Natural killer cell (primary cell): ENCODE results near the gene DUSP3. TPM values are rescaled to one million over a fixed set of nuclear protein-coding genes. Genes with fewer than 3 reads are reported as not detected.

Experiments used
- ATAC-seq, 3 donors: fragments of 150-1000 bp in 2 of 3; fragments of 200-7000 bp in 1 of 3; cut with Tn5 transposase; 1 replicate in 1 of 3; 2 replicates in 2 of 3; pipeline ENCODE4 v1.10.0; 2021; ENCODE audit warnings: mild to moderate bottlenecking in 2 of 3, moderate library complexity in 2 of 3
- DNase-seq, 2 donors: peaks; one replicate each; pipeline versions ENCODE4 v3.0.0 to v3.0.0-alpha.2; 2013 to 2021; ENCODE audit warnings: mixed read lengths in 1 of 2
- H3K27ac ChIP-seq: one replicate; pipeline ENCODE4 v1.5.1; 2013; ENCODE audit warnings: mild to moderate bottlenecking, low read length
- H3K27me3 ChIP-seq: one replicate; pipeline ENCODE4 v1.6.1; 2013; ENCODE audit warnings: low read length; ENCODE audit not compliant: control insufficient read depth, insufficient read depth
- H3K36me3 ChIP-seq: one replicate; pipeline ENCODE4 v1.6.1; 2013; ENCODE audit warnings: low read length; ENCODE audit not compliant: control insufficient read depth, insufficient read depth
- H3K4me1 ChIP-seq: one replicate; pipeline ENCODE4 v1.6.1; 2013; ENCODE audit warnings: low read length; ENCODE audit not compliant: control insufficient read depth, insufficient read depth
- H3K4me3 ChIP-seq: one replicate; pipeline ENCODE4 v1.5.1; 2013; ENCODE audit warnings: low read length
- H3K9me3 ChIP-seq: one replicate; pipeline ENCODE4 v1.6.1; 2013; ENCODE audit warnings: low read length; ENCODE audit not compliant: control insufficient read depth, insufficient read depth
- H3K27ac Mint-ChIP-seq, 2 donors: one replicate each; pipeline ENCODE4 v1.8.0; 2022; ENCODE audit warnings: mild to moderate bottlenecking in 2 of 2, mixed read lengths in 2 of 2, moderate library complexity in 1 of 2
- H3K27me3 Mint-ChIP-seq, 2 donors: one replicate each; pipeline ENCODE4 v1.8.0; 2022; ENCODE audit warnings: low read depth in 2 of 2, mixed read lengths in 2 of 2
- H3K36me3 Mint-ChIP-seq: one replicate; pipeline ENCODE4 v1.8.0; 2022; ENCODE audit warnings: mixed read lengths
- H3K4me1 Mint-ChIP-seq, 2 donors: one replicate each; pipeline ENCODE4 v1.8.0; 2022; ENCODE audit warnings: mixed read lengths in 2 of 2
- H3K4me3 Mint-ChIP-seq: one replicate; pipeline ENCODE4 v1.8.0; 2022; ENCODE audit warnings: mild to moderate bottlenecking, moderate library complexity, mixed read lengths
- H3K9me3 Mint-ChIP-seq, 2 donors: one replicate each; pipeline ENCODE4 v1.8.0; 2022; ENCODE audit warnings: mixed read lengths in 2 of 2
- WGBS: methylation state at CpG from one replicate; pipeline ENCODE4 v1.1.7; 2013; ENCODE audit warnings: missing lambda C conversion rate; ENCODE audit not compliant: insufficient coverage; 5-methylcytosine and 5-hydroxymethylcytosine counted together
- intact Hi-C: fragments of 100-400 bp; cut with micrococcal nuclease; formaldehyde crosslinking; loops from one replicate; pipeline ENCODE4 v1.14.2; 2022
- total RNA-seq, 4 donors: library from RNA; stranded (reverse); fragments of 120-200 nt in 1 of 4; gene quantifications; one replicate each; pipeline versions ENCODE4 v1.2.3 to v1.2.4, GENCODE V29; 2013 to 2022
- TF ChIP-seq, protein P1 (sequence below): fragments of 200-600 bp; IDR thresholded peaks from one replicate; pipeline ENCODE4 v1.8.0; 2022; ENCODE audit warnings: antibody characterized with exemption

DUSP3 gene
- total RNA-seq, 3 donors from 2014 or later (not counting 1 experiment from before 2014, with no cell fraction given), result 6.3 to 15.9 (median 12.9) TPM

DNA sequence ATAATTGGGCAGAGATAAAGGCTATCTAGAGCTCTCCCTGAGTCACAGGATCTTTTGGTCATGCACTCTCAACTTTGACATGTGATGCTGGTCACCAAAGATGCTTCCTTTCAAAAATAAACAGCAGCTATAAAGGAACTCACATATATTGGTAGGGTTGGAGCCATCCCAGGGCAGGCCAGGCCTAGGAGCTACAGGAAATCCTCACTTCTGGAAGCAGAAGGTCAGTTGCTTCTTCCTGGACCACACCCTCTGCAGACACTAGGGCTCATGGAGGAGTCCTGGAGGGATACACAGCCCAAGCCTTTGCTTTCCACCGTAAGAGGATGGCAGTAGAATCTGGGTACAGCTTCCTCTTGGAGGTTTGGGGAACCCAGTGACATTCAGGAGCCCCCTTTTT lies 44.8 kb downstream of the DUSP3 start:
- Histone ChIP-seq H3K9me3 (peaks cover 3% of the 10 kb centered on the region), H3K4me3 (no peak overlapping the region), H3K36me3 (no peaks in the 10 kb centered on the region), H3K27ac (no peak overlapping the region), H3K4me1 (no peaks in the 10 kb centered on the region), H3K27me3 (no peaks in the 10 kb centered on the region)
- no peaks in the 10 kb centered on the region for H3K36me3 Mint-ChIP-seq
- no peak overlapping the region for H3K4me3 Mint-ChIP-seq
- H3K9me3 Mint-ChIP-seq, result no peaks in the 10 kb centered on the region
- H3K4me1 Mint-ChIP-seq, result no peaks in the 10 kb centered on the region
- H3K27me3 Mint-ChIP-seq, result peaks cover 12 to 24% of the 10 kb centered on the region in 2 donors
- H3K27ac Mint-ChIP-seq, result no peak overlapping the region
- intact Hi-C loops, result no loop called here
- WGBS, result 85% methylated on average over 1 of the region's 1 CpG
- ATAC-seq (no peak), DNase-seq (no peak)
- TF ChIP-seq, protein P1, sequence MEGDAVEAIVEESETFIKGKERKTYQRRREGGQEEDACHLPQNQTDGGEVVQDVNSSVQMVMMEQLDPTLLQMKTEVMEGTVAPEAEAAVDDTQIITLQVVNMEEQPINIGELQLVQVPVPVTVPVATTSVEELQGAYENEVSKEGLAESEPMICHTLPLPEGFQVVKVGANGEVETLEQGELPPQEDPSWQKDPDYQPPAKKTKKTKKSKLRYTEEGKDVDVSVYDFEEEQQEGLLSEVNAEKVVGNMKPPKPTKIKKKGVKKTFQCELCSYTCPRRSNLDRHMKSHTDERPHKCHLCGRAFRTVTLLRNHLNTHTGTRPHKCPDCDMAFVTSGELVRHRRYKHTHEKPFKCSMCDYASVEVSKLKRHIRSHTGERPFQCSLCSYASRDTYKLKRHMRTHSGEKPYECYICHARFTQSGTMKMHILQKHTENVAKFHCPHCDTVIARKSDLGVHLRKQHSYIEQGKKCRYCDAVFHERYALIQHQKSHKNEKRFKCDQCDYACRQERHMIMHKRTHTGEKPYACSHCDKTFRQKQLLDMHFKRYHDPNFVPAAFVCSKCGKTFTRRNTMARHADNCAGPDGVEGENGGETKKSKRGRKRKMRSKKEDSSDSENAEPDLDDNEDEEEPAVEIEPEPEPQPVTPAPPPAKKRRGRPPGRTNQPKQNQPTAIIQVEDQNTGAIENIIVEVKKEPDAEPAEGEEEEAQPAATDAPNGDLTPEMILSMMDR, result no peak

- H3K36me3 Mint-ChIP-seq, result no peaks in the 10 kb centered on the region
- no peak overlapping the region for H3K4me3 ChIP-seq
- H3K4me1 ChIP-seq, result no peaks in the 10 kb centered on the region
- H3K27ac Mint-ChIP-seq, result no peak overlapping the region
- H3K27me3 Mint-ChIP-seq, result peaks cover 10 to 19% of the 10 kb centered on the region in 2 donors
- WGBS, result 94% methylated on average over 2 of the region's 2 CpGs
- peaks cover 3% of the 10 kb centered on the region for H3K9me3 ChIP-seq
- H3K27ac ChIP-seq, result no peak overlapping the region
- no peaks in the 10 kb centered on the region for H3K9me3 Mint-ChIP-seq
- no peaks in the 10 kb centered on the region for H3K4me1 Mint-ChIP-seq
- H3K36me3 ChIP-seq, result no peaks in the 10 kb centered on the region
- TF ChIP-seq, protein P1, result no peak
- intact Hi-C loops, result no loop called here
- DNase-seq (no peak), ATAC-seq (no peak)
- no peaks in the 10 kb centered on the region for H3K27me3 ChIP-seq
- H3K4me3 Mint-ChIP-seq, result no peak overlapping the region
These were observed 45.8 kb downstream of the DUSP3 start for GRCh38 chr17:43732958-43733357.

- no peaks in the 10 kb centered on the region for H3K9me3 ChIP-seq
- Mint-ChIP-seq H3K36me3 (no peaks in the 10 kb centered on the region), H3K9me3 (no peaks in the 10 kb centered on the region), H3K4me3 (no peak overlapping the region), H3K4me1 (no peaks in the 10 kb centered on the region), H3K27ac (no peak overlapping the region), H3K27me3 (peaks cover 8 to 16% of the 10 kb centered on the region in 2 donors)
- intact Hi-C loops, result no loop called here
- WGBS, result 78% methylated on average over 6 of the region's 8 CpGs
- ATAC-seq (no peak), DNase-seq (no peak)
- no peaks in the 10 kb centered on the region for H3K4me1 ChIP-seq
- TF ChIP-seq, protein P1, result no peak
- no peaks in the 10 kb centered on the region for H3K36me3 ChIP-seq
- no peaks in the 10 kb centered on the region for H3K27me3 ChIP-seq
- no peak overlapping the region for H3K4me3 ChIP-seq
- H3K27ac ChIP-seq, result no peak overlapping the region
These were observed 50.7 kb downstream of the DUSP3 start for GRCh38 chr17:43728081-43728480.

GRCh38 chr17:43723697-43724359 lies 54.9 kb downstream of the DUSP3 start:
- ATAC-seq (no peak), DNase-seq (no peak)
- Mint-ChIP-seq H3K4me3 (no peak overlapping the region), H3K27ac (no peak overlapping the region), H3K36me3 (no peaks in the 10 kb centered on the region), H3K4me1 (peaks cover 12% of the 10 kb centered on the region in 2 donors), H3K27me3 (peaks cover 6 to 20% of the 10 kb centered on the region in 2 donors), H3K9me3 (no peaks in the 10 kb centered on the region)
- Histone ChIP-seq H3K9me3 (no peaks in the 10 kb centered on the region), H3K27ac (no peak overlapping the region), H3K4me1 (peaks cover 4% of the 10 kb centered on the region), H3K36me3 (no peaks in the 10 kb centered on the region), H3K4me3 (no peak overlapping the region), H3K27me3 (no peaks in the 10 kb centered on the region)
- TF ChIP-seq, protein P1, result no peak
- 68% methylated on average over 6 of the region's 6 CpGs for WGBS
- intact Hi-C loops, result no loop called here
